ENCODE measurements around the gene RELL2.

Gene RELL2

DNA sequence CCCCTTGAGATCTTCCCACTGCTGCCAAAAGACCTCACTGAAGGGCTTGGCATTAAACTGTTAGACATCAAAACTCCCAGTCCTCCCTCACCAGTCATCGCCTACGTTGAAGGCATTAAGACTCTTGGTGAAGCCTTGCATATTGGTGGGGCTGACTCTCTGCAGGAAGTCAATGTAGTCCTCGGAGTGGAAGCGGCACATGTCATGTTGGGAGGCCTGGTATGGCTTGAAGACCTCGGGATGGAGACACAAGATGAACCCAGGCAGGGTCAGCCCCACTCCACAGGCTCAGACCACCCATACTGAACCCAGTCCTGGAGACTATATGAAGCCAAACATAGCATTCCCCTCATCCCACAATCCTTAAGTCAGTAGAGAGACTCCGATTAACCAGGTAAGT, 2.1 kb upstream of the RELL2 start:
- Histone ChIP-seq H2BK5ac (ENCODE audit: low read length) (no peak overlapping the region), H3K4me1 (ENCODE audit: control insufficient read depth, low read depth, low read length) (no peaks in the 10 kb centered on the region), H3K36me3 (ENCODE audit: control insufficient read depth, insufficient read depth, low read length) (no peaks in the 10 kb centered on the region), H3K79me2 (ENCODE audit: control insufficient read depth, insufficient read depth, low read length) (peaks cover 27% of the 10 kb centered on the region), H4K8ac (ENCODE audit: low read depth, low read length) (no peak overlapping the region), H3K27ac (ENCODE audit: low read depth, low read length) (no peak overlapping the region), H3K23ac (ENCODE audit: low read length) (no peak overlapping the region), H2BK15ac (replicated peaks; ENCODE audit: low read depth) (no peak overlapping the region), H3K18ac (ENCODE audit: low read length) (no peak overlapping the region), H2BK120ac (ENCODE audit: low read depth, low read length) (no peak overlapping the region), H3K4ac (ENCODE audit: low read depth, low read length) (no peak overlapping the region), H3K4me3 (ENCODE audit: low read length) (no peak overlapping the region), H3K4me2 (ENCODE audit: low read length) (no peak overlapping the region), H3K56ac (ENCODE audit: low read length) (no peak overlapping the region), H3K27me3 (ENCODE audit: insufficient read depth, low read length, poor library complexity) (no peaks in the 10 kb centered on the region), H2AK5ac (ENCODE audit: low read length) (no peak overlapping the region), H3K9ac (ENCODE audit: low read length) (no peak overlapping the region), H3K79me1 (ENCODE audit: low read length) (peaks cover 15% of the 10 kb centered on the region), H4K5ac (ENCODE audit: low read length) (no peak overlapping the region)
- no peak for DNase-seq
- WGBS (ENCODE audit: extremely low coverage, insufficient coverage, low lambda C conversion rate), result no CpG with 5 or more reads among the region's 6 CpGs

DNA sequence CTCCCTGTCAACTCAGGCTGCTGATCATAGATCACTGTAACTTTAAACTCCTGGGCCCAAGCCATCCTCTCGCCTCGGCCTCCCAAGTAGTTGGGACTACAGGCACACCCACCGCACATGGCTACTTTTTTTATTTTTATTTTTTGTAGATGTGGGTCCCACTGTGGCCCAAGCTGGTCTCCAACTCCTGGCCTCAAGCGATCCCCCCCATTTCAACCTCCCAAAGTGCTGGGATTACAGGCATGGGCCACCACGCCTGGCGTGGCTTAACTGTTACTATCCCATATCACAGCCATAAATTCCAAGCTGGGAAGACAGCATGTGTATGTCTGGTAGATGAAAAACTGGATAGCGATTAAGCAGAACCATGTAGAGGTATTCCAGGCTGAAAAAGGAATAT, 1.2 kb upstream of the RELL2 start:
- peak overlapping the region; percentile 94 for H3K56ac ChIP-seq (ENCODE audit: low read length)
- H2BK15ac ChIP-seq (replicated peaks; ENCODE audit: low read depth), result no peak overlapping the region
- H3K79me1 ChIP-seq (ENCODE audit: low read length), result peaks cover 15% of the 10 kb centered on the region
- H3K4me3 ChIP-seq (ENCODE audit: low read length), result peak overlapping the region; percentile 80
- no CpG with 5 or more reads among the region's 7 CpGs for WGBS (ENCODE audit: extremely low coverage, insufficient coverage, low lambda C conversion rate)
- H3K23ac ChIP-seq (ENCODE audit: low read length), result no peak overlapping the region
- no peak overlapping the region for H4K8ac ChIP-seq (ENCODE audit: low read depth, low read length)
- H3K4me2 ChIP-seq (ENCODE audit: low read length), result peak overlapping the region; percentile 51
- H2AK5ac ChIP-seq (ENCODE audit: low read length), result no peak overlapping the region
- H3K27me3 ChIP-seq (ENCODE audit: insufficient read depth, low read length, poor library complexity), result no peaks in the 10 kb centered on the region
- H3K18ac ChIP-seq (ENCODE audit: low read length), result no peak overlapping the region
- no peak overlapping the region for H2BK5ac ChIP-seq (ENCODE audit: low read length)
- no peaks in the 10 kb centered on the region for H3K36me3 ChIP-seq (ENCODE audit: control insufficient read depth, insufficient read depth, low read length)
- no peak overlapping the region for H2BK120ac ChIP-seq (ENCODE audit: low read depth, low read length)
- H3K9ac ChIP-seq (ENCODE audit: low read length), result peak overlapping the region; percentile 88
- H3K79me2 ChIP-seq (ENCODE audit: control insufficient read depth, insufficient read depth, low read length), result peaks cover 27% of the 10 kb centered on the region
- no peak overlapping the region for H3K27ac ChIP-seq (ENCODE audit: low read depth, low read length)
- H3K4ac ChIP-seq (ENCODE audit: low read depth, low read length), result no peak overlapping the region
- H4K5ac ChIP-seq (ENCODE audit: low read length), result no peak overlapping the region
- DNase-seq, result no peak
- no peaks in the 10 kb centered on the region for H3K4me1 ChIP-seq (ENCODE audit: control insufficient read depth, low read depth, low read length)

DNA sequence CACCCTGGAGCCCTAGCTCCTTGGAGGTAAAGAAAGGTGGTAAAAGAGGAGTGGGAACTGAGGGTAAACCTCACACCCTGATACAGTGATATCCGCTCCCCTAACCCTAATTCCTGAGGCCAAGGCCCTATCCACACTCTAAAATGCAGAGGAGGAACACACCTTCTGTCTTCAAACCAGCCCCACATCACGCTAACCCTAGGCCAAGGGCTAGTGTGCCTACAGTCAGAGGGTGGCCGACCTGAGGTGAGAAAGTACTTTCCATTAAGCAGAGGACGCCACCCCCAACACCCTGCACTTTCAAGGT, 738 bp upstream of the RELL2 start:
- no peak overlapping the region for H2BK5ac ChIP-seq (ENCODE audit: low read length)
- H3K79me2 ChIP-seq (ENCODE audit: control insufficient read depth, insufficient read depth, low read length), result peaks cover 27% of the 10 kb centered on the region
- no peak overlapping the region for H3K18ac ChIP-seq (ENCODE audit: low read length)
- H4K5ac ChIP-seq (ENCODE audit: low read length), result no peak overlapping the region
- no peak overlapping the region for H3K4ac ChIP-seq (ENCODE audit: low read depth, low read length)
- H3K4me3 ChIP-seq (ENCODE audit: low read length), result peak overlapping the region; percentile 80
- H3K36me3 ChIP-seq (ENCODE audit: control insufficient read depth, insufficient read depth, low read length), result no peaks in the 10 kb centered on the region
- H2BK15ac ChIP-seq (replicated peaks; ENCODE audit: low read depth), result no peak overlapping the region
- no CpG with 5 or more reads among the region's 4 CpGs for WGBS (ENCODE audit: extremely low coverage, insufficient coverage, low lambda C conversion rate)
- peak overlapping the region; percentile 48 for H3K23ac ChIP-seq (ENCODE audit: low read length)
- H3K9ac ChIP-seq (ENCODE audit: low read length), result peak overlapping the region; percentile 88
- no peak overlapping the region for H4K8ac ChIP-seq (ENCODE audit: low read depth, low read length)
- peak overlapping the region; percentile 94 for H3K56ac ChIP-seq (ENCODE audit: low read length)
- H2AK5ac ChIP-seq (ENCODE audit: low read length), result no peak overlapping the region
- no peak for DNase-seq
- no peak overlapping the region for H3K27ac ChIP-seq (ENCODE audit: low read depth, low read length)
- no peak overlapping the region for H2BK120ac ChIP-seq (ENCODE audit: low read depth, low read length)
- peaks cover 15% of the 10 kb centered on the region for H3K79me1 ChIP-seq (ENCODE audit: low read length)
- H3K27me3 ChIP-seq (ENCODE audit: insufficient read depth, low read length, poor library complexity), result no peaks in the 10 kb centered on the region
- no peaks in the 10 kb centered on the region for H3K4me1 ChIP-seq (ENCODE audit: control insufficient read depth, low read depth, low read length)
- peak overlapping the region; percentile 51 for H3K4me2 ChIP-seq (ENCODE audit: low read length)

DNA sequence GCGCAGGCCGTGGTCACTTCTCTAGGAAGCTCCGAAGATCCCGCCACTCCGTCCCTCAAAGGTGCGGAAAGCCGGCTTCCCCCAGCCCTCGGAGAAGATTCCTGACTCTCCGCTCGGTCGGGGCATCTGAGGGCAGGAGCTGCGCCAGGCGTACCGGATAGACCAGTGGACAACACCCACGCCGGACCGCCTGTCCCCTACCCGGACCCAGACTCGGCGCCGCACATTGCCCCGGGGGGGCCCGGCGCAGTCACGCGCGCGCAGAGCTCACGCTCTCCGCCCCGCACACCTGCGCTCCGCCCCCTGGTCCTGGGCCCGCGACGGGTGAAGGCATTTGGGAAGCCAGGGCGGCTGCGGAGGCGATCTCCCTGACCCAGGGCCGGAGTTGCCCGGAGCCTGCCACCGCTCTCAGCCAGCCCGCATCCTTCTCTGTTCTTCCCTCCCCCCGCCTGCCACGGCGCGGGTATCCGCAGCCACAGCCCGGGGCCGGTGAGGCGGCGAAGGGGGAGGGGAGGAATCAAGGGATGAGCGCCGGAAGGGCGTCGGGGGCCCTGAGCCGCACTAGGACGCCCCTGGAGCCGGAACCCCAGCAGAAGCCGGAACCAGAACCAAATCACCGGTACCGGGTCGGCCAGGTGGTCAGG, 448 bp downstream of the RELL2 start:
- peak overlapping the region; percentile 8 for H3K18ac ChIP-seq (ENCODE audit: low read length)
- H4K5ac ChIP-seq (ENCODE audit: low read length), result no peak overlapping the region
- no peak overlapping the region for H2BK120ac ChIP-seq (ENCODE audit: low read depth, low read length)
- H3K36me3 ChIP-seq (ENCODE audit: control insufficient read depth, insufficient read depth, low read length), result no peaks in the 10 kb centered on the region
- H3K79me1 ChIP-seq (ENCODE audit: low read length), result peaks cover 13% of the 10 kb centered on the region
- H3K27ac ChIP-seq (ENCODE audit: low read depth, low read length), result no peak overlapping the region
- no peak overlapping the region for H2BK5ac ChIP-seq (ENCODE audit: low read length)
- peaks cover 2% of the 10 kb centered on the region for H3K4me1 ChIP-seq (ENCODE audit: control insufficient read depth, low read depth, low read length)
- peak; percentile 46 for DNase-seq
- peak overlapping the region; percentile 82 for H3K56ac ChIP-seq (ENCODE audit: low read length)
- H3K79me2 ChIP-seq (ENCODE audit: control insufficient read depth, insufficient read depth, low read length), result peaks cover 25% of the 10 kb centered on the region
- H4K8ac ChIP-seq (ENCODE audit: low read depth, low read length), result no peak overlapping the region
- peak overlapping the region; percentile 52 for H3K4me3 ChIP-seq (ENCODE audit: low read length)
- H3K23ac ChIP-seq (ENCODE audit: low read length), result no peak overlapping the region
- no CpG with 5 or more reads among the region's 63 CpGs for WGBS (ENCODE audit: extremely low coverage, insufficient coverage, low lambda C conversion rate)
- no peaks in the 10 kb centered on the region for H3K27me3 ChIP-seq (ENCODE audit: insufficient read depth, low read length, poor library complexity)
- peak overlapping the region; percentile 85 for H3K4me2 ChIP-seq (ENCODE audit: low read length)
- H2BK15ac ChIP-seq (replicated peaks; ENCODE audit: low read depth), result no peak overlapping the region
- H3K9ac ChIP-seq (ENCODE audit: low read length), result peak overlapping the region; percentile 64
- no peak overlapping the region for H3K4ac ChIP-seq (ENCODE audit: low read depth, low read length)
- no peak overlapping the region for H2AK5ac ChIP-seq (ENCODE audit: low read length)

DNA sequence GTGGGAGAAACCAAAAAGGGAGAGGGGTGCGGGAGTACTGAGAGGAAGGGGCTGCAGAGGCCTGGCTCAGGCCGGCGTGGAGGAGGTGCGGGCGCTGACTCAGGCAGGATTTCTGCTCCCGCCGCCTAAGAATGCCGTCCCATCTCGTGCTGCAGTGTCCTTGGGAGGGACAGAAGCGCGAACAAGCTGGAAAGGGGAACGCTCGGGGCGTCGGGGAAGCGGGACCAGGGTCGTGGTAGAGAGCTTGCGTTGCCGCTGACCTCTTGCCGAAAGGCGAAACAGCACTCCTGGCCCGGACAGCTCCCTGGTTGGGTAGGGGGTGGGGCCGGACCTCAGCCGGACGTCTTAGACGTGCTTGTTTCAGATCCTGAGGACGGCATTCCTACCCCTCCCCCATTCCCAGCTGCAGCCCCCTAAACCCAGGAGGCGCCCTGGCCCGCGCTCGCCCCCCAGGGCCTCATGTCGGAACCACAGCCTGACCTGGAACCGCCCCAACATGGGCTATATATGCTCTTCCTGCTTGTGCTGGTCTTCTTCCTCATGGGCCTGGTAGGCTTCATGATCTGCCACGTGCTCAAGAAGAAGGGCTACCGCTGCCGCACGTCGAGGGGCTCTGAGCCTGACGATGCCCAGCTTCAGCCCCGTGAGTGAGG, 1.1 kb downstream of the RELL2 start:
- Histone ChIP-seq H2BK5ac (ENCODE audit: low read length) (no peak overlapping the region), H3K4me2 (ENCODE audit: low read length) (peak overlapping the region; percentile 85), H3K79me2 (ENCODE audit: control insufficient read depth, insufficient read depth, low read length) (peaks cover 21% of the 10 kb centered on the region), H3K4me3 (ENCODE audit: low read length) (peak overlapping the region; percentile 52), H3K9ac (ENCODE audit: low read length) (peak overlapping the region; percentile 64), H3K56ac (ENCODE audit: low read length) (peak overlapping the region; percentile 82), H3K23ac (ENCODE audit: low read length) (no peak overlapping the region), H3K27me3 (ENCODE audit: insufficient read depth, low read length, poor library complexity) (no peaks in the 10 kb centered on the region), H4K5ac (ENCODE audit: low read length) (no peak overlapping the region), H3K36me3 (ENCODE audit: control insufficient read depth, insufficient read depth, low read length) (no peaks in the 10 kb centered on the region), H4K8ac (ENCODE audit: low read depth, low read length) (no peak overlapping the region), H3K79me1 (ENCODE audit: low read length) (peaks cover 9% of the 10 kb centered on the region), H2AK5ac (ENCODE audit: low read length) (no peak overlapping the region), H3K4me1 (ENCODE audit: control insufficient read depth, low read depth, low read length) (peaks cover 2% of the 10 kb centered on the region), H3K18ac (ENCODE audit: low read length) (no peak overlapping the region), H2BK120ac (ENCODE audit: low read depth, low read length) (no peak overlapping the region), H3K27ac (ENCODE audit: low read depth, low read length) (no peak overlapping the region), H3K4ac (ENCODE audit: low read depth, low read length) (no peak overlapping the region), H2BK15ac (replicated peaks; ENCODE audit: low read depth) (no peak overlapping the region)
- peak; percentile 93 for DNase-seq
- WGBS (ENCODE audit: extremely low coverage, insufficient coverage, low lambda C conversion rate), result no CpG with 5 or more reads among the region's 40 CpGs

DNA sequence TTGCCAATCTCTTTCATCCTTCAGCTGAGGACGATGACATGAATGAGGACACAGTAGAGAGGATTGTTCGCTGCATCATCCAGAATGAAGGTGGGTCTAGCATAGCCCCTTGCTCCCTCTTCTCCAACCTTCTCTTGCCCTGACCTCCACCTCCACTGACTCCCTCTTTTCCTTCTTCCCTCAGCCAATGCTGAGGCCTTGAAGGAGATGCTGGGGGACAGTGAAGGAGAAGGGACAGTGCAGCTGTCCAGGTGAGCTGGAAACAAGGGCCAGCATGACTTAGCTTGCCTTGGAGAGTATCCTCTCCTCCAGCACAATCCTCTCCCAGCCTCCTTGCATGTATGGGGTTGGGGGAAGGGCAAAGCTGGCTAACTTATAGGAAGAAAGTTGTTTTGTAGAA, 2.0 kb downstream of the RELL2 start:
- Histone ChIP-seq H3K4me1 (ENCODE audit: control insufficient read depth, low read depth, low read length) (peaks cover 2% of the 10 kb centered on the region), H3K4ac (ENCODE audit: low read depth, low read length) (no peak overlapping the region), H2BK15ac (replicated peaks; ENCODE audit: low read depth) (no peak overlapping the region), H3K18ac (ENCODE audit: low read length) (no peak overlapping the region), H2BK120ac (ENCODE audit: low read depth, low read length) (no peak overlapping the region), H3K27me3 (ENCODE audit: insufficient read depth, low read length, poor library complexity) (no peaks in the 10 kb centered on the region), H3K4me3 (ENCODE audit: low read length) (no peak overlapping the region), H4K5ac (ENCODE audit: low read length) (no peak overlapping the region), H3K4me2 (ENCODE audit: low read length) (no peak overlapping the region), H2BK5ac (ENCODE audit: low read length) (no peak overlapping the region), H2AK5ac (ENCODE audit: low read length) (no peak overlapping the region), H3K56ac (ENCODE audit: low read length) (no peak overlapping the region), H4K8ac (ENCODE audit: low read depth, low read length) (no peak overlapping the region), H3K9ac (ENCODE audit: low read length) (no peak overlapping the region), H3K79me2 (ENCODE audit: control insufficient read depth, insufficient read depth, low read length) (peaks cover 21% of the 10 kb centered on the region), H3K23ac (ENCODE audit: low read length) (no peak overlapping the region), H3K36me3 (ENCODE audit: control insufficient read depth, insufficient read depth, low read length) (no peaks in the 10 kb centered on the region), H3K27ac (ENCODE audit: low read depth, low read length) (no peak overlapping the region), H3K79me1 (ENCODE audit: low read length) (peaks cover 9% of the 10 kb centered on the region)
- no CpG with 5 or more reads among the region's 2 CpGs for WGBS (ENCODE audit: extremely low coverage, insufficient coverage, low lambda C conversion rate)
- DNase-seq, result no peak

Data from mesendoderm (in vitro differentiated cells).